GM13976 (cell line): ENCODE measurements around the gene NCK2.

Experiments
- DNase-seq: peaks from one replicate; pipeline ENCODE4 v3.0.0; 2012; ENCODE audit warnings: low spot score
- CTCF ChIP-seq: IDR thresholded peaks from 2 replicates; pipeline ENCODE4 v1.5.1; 2012; ENCODE audit warnings: borderline replicate concordance, mild to moderate bottlenecking; ENCODE audit not compliant: insufficient read depth; ENCODE audit errors: extremely low read depth, missing control alignments, control extremely low read depth
- in situ Hi-C: fragments of 300-500 bp; cut with MboI; formaldehyde crosslinking; loops from one replicate; pipeline ENCODE4 v1.12.0; 2022; ENCODE audit warnings: low sequenced_read_pairs, mixed read lengths, inconsistent platforms; ENCODE audit not compliant: unreplicated experiment

Gene NCK2

GRCh38 chr2:105889046-105889445 is 144.3 kb downstream of the NCK2 start:
- no peak for DNase-seq
- TF ChIP-seq CTCF: no peak
- in situ Hi-C loops: no loop called here

- no peak for DNase-seq
- in situ Hi-C loops: no loop called here
- TF ChIP-seq CTCF: no peak
Measured at GRCh38 chr2:105890111-105890510, 145.4 kb downstream of the NCK2 start.

GRCh38 chr2:105890856-105891255 is 146.1 kb downstream of the NCK2 start:
- no peak for DNase-seq
- no peak for TF ChIP-seq CTCF
- in situ Hi-C loops: no loop called here

- in situ Hi-C loops: no loop called here
- TF ChIP-seq CTCF: no peak
- no peak for DNase-seq
Measured at GRCh38 chr2:105893011-105893995, 148.6 kb downstream of the NCK2 start.

GRCh38 chr2:105894327-105894944 is 149.7 kb downstream of the NCK2 start:
- DNase-seq: no peak
- no peak for TF ChIP-seq CTCF
- in situ Hi-C loops: no loop called here

- in situ Hi-C loops: no loop called here
- DNase-seq: no peak
- no peak for TF ChIP-seq CTCF
Measured at GRCh38 chr2:105895990-105896764, 151.5 kb downstream of the NCK2 start.
